ENCODE measurements around the gene SLIT3.

The SLIT3 gene

GRCh38 chr5:168784454-168784853, 516.5 kb downstream of the SLIT3 start:
- no peak for DNase-seq

DNA sequence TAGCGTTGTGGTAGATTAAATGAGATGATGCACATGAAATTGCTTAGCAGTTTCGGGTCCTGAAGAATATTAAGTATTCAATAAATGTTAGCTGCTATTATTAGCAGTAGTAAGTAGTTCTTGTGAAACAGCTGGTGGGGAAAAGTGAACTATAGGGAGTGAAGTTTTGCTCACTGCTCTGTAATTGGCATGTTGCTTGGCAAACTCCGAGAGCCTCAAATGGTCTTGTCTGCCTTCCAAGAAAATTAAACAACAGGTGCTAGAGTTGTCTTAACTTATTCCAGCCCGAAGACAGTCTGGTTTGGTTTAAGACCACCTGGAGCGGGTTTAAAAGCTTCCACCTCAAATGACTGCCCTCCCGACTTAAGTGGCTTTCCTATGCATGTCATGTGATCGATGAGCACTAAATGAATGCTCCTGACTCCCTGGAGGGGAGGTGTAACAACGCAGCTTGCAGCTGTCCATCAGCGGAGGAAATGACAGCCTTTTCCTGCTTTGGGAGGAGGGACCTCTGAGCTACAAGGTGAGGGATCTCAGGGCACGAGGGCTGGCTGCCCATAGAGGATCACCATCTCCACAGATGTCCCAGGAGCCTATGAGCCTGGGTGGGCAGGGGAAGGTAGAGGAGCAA, 518.9 kb downstream of the SLIT3 start:
- no peak for DNase-seq

- DNase-seq, result no peak
These were observed 520.1 kb downstream of the SLIT3 start for GRCh38 chr5:168780888-168781287.

GRCh38 chr5:168779333-168779732, 521.6 kb downstream of the SLIT3 start:
- DNase-seq, result no peak

- DNase-seq, result no peak
These were observed 522.4 kb downstream of the SLIT3 start for GRCh38 chr5:168778536-168778935.

DNA sequence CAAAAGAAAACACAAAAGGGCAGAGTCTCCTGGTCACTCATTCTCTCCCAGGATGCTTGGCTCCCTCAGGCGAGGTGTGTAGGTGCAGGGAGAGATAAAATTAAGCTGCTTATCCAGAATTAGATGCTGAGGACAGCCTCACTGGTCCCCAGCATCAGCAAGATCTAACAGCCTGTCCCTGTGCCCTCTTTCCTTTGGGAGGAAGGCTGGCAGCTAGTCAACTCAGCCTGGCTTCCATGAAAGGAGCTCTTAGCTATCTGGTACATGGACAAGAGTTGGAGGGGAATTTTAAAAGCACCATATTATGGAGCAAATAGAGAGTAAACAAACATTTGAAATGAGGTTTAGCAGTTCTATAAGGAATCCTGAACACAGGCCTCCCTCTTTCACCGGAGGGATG, 523.3 kb downstream of the SLIT3 start:
- no peak for DNase-seq

- DNase-seq, result no peak
These were observed 524.9 kb downstream of the SLIT3 start for GRCh38 chr5:168776070-168776469.

GRCh38 chr5:168773226-168773625, 527.7 kb downstream of the SLIT3 start:
- DNase-seq, result no peak

- DNase-seq, result no peak
These were observed 528.5 kb downstream of the SLIT3 start for GRCh38 chr5:168772316-168772961.

- DNase-seq, result no peak
These were observed 529.3 kb downstream of the SLIT3 start for GRCh38 chr5:168771678-168772077.

- no peak for DNase-seq
These were observed 529.9 kb downstream of the SLIT3 start for GRCh38 chr5:168770996-168771395.

GRCh38 chr5:168770036-168770498, 530.9 kb downstream of the SLIT3 start:
- DNase-seq, result no peak

- DNase-seq, result no peak
These were observed 532.8 kb downstream of the SLIT3 start for GRCh38 chr5:168768172-168768571.

DNA sequence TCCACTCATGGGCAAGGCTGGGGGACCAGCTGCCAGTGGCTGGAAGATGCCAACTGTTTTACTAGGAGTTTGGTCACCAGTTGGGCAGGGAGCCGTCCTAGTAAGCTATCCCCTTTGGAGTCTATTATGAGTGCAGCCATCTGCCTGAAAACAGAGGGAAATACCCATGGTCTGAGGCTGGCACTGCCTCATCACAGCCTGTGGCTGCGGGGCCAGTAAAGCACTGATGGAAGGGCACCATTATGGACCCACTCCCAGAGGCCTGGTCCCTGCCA, 534.6 kb downstream of the SLIT3 start:
- DNase-seq, result no peak

DNA sequence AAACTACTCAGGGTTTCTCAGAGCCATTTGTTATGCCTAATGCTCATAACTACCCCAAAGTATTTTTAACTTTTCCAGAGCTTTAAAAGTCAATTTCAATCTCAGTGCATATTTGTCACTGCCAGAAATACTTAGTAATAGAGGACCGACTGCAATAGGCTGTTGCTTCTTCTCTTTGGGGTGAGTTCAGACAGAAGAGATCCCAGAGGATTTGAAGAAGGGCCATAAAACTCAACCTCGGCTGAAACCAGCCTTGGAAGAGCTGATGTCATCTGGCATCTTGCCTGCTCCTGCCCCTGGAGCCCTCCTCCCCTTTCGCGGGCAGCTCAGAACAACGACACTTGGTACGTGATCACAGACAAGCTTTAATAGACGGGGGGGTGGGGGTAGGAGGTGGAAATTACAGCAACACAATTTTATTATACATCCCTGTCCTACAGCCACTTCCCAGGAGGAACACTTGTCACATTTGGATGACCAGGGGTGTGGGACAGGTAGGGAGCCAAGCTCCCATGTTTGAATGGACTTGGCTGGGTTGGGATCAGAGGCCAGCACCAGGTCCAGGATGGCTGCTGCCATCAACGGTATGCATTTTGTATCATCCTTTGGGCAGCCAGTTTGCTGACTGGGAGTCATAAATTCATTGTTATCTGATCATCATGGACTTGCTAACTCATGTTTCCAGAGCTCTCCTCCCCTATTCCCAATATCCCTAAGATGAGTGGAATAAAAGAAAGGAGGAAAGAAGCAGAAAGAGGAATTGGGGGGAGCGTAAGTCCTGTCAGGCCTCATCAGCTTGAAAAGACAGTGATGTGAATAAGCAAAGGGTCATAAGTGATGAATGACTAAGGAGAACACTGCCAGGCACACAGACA, 535.2 kb downstream of the SLIT3 start:
- DNase-seq, result peak; percentile 69

DNA sequence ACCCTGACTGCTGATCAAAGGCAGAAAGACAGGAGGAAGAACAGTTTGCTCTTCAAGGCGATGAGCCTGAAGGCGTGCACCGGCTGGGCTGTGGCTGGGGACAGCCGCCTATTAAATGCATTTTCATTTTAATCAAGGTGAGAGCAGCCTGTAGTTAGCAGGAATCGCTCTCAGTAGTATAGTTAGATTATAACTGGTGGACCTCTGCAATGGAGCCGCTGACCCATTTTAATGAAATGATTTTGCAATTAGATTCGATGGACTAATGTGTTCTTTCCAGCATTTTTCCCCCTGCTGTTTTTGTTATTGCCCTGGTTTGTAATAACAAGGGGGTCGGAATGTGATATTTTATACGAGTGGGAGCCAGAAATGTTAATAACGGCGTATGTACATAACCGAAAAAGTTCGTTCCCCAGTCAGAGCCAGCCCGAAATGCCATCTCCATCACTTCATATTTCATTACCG, 535.8 kb downstream of the SLIT3 start:
- DNase-seq, result no peak

GRCh38 chr5:168756453-168757391, 544.2 kb downstream of the SLIT3 start:
- DNase-seq, result peak; percentile 57

DNA sequence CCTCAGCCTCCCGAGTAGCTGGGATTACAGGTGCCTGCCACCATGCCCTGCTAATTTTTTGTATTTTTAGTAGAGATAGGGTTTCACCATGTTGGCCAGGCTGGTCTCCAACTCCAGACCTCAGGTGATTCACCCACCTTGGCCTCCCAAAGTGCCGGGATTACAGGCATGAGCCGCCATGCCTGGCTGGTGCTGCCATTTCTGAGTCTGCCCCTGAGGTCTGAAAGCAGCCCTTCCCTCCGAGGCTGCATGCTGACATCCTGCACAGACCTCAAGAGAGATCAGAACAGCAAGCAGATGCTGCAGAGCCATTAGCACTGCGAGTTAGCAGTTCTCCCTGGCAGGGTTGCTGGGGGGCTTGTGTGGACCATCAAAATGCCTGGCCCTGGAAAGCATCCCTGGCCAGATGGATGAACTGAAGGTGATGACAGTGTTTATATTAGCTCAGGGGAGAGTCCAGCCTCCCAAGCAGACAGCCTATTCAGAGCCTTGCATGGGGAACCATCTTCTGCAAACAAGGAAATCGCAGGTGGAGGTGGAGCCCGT, 545.3 kb downstream of the SLIT3 start:
- no peak for DNase-seq

DNA sequence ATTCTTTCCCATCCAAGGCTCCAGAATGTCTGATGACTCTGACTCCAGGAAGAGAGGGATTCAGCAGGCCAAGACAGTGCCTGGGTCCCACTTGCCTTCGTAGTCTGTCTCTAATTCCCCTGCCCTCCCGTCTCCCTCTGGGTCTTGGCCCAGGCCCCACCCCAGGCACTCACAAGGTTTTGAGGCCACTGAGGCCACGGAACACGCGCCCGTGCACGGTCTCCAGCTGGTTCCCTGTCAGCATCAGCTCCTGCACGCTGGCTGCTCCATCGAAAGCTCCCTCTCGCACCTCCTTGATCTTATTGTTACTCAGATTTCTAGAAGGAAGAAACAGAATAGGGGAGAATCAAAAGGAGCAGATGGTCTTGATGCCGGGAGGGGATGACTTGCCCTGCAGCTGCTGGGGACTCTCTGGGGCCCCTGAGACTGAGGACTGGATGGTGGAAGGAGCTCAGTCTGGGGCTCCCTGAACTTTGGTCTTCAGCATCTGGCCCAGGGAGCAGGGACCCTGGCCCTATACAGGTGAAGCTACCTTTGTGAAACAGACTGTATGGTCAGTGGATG, 547.2 kb downstream of the SLIT3 start:
- no peak for DNase-seq

DNA sequence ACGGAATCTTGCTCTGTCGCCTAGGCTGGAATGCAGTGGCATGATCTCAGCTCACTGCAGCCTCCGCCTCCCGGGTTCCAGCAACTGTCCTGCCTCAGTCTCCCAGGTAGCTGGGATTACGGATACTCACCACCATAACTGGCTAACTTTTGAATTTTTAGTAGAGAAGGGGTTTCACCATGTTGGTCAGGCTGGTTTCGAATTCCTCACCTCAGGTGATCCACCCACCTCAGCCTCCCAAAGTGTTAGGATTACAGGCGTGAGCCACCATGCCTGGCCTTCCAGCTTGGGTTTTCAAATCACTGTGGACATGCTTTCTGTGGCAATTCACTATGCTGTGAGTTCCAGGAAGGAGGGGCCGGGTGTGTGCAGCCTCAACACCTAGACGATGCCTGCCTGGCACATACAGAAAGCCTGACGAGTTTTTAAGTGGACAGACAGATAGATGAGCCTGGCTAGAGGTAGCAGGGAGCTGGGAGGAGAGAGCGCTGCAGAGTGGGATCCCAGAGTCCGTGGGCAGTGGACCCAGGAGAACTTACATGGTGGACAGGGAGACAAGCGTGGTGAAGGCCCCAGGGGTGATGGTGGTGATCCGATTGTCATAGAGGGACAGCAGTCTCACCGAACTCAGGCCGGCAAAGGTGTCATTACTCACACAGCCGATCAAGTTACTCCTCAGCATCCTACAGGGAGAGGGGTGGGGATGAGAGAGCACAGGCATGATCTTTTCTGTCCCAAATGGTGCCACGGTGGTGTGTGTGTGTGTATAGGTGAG, 548.3 kb downstream of the SLIT3 start:
- DNase-seq, result no peak

- no peak for DNase-seq
These were observed 548.9 kb downstream of the SLIT3 start for GRCh38 chr5:168752012-168752411.

Measured in right hindlimb (tissue), 1 donor.